ENCODE results near the gene MGAT4D.
A peak's percentile ranks its signal among the peaks of the same experiment; 100 is the strongest.
"Not testable (repeated sequence)": the region's sequence is repeated elsewhere in the genome, so short reads cannot be mapped to it uniquely, and the experiment has no call there.

The MGAT4D gene

DNA sequence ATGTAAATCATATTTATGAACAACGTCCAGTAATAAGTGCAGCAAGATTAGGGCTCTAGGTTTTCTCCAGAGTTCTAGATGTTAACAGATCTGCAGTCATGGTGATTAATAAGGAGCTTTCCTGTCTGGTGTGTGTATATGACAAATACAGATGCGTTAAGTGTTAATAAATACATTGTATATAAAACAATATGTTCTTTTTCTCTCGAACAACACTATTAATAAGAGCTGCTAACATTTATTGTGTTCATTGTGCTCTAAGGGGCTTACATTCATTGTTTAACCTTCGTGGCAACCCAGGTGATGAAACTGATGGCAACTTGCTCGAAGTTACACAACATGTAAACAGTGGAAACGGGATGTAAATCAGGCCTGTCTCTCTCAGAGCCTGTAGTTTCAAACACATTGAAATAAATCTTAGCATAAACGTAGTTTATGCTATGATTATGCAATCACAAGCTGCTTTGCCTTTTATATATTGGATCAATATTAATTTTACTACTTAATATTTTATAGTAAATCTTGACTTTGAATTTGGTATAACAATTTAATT is 70.1 kb downstream of the MGAT4D start:
- DNase-seq: peak; percentile 25

- peak; percentile 56 for DNase-seq
Measured at GRCh38 chr4:140427106-140427918, 70.8 kb downstream of the MGAT4D start, which contains the start of gene CLGN. Gene CLGN, minus strand, starts transcription at chr4:140427648. Its CDS starts 14,570 bp downstream, at chr4:140413078.

DNA sequence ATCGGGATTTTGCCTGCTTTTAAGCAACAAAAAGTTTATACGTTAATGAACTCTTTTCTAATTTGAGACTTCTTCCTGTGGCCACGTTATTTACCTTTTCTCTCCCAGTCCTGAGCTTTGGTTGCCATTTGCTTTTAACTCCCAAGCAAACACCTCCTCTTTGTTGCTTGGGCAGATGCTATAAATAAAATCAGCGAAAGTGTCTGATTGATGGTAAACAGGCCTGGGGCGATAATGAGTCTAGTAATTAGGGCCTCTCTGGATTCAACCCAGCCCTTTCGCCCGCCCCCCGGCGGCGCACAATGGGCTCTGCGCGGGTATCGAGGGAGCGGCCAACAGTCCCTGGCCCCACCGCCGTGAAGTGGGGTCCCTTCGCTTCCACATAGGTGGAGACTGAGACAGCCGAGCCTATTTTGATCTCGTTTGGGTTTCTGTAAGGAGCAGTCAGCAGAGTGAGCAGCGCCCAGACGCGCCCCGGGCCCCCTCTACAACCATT is 71.4 kb downstream of the MGAT4D start:
- no peak for DNase-seq

GRCh38 chr4:140423106-140423505 is 75.0 kb downstream of the MGAT4D start:
- DNase-seq: no peak

- not testable (repeated sequence) for DNase-seq
Measured at GRCh38 chr4:140413130-140413969, 84.7 kb downstream of the MGAT4D start.

DNA sequence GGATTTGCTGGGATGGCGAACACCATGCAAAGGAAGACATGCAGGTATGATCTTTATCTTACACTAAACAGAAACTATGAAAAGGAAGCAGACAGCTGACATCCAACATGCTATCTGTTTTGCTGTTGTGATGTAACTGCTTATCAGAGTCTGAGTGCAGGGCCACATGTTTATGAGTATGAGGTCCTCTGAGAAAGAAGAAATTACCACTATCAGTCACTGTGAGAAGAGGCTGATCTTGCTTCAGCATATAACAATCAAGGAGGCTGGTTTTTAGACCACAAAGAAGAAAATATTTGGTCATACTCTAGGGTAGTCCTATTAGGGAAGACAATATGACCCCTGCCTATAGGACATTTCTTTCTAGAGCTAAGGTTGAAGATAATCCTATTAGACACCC is 89.1 kb downstream of the MGAT4D start:
- no peak for DNase-seq

GRCh38 chr4:140406292-140406691 is 91.8 kb downstream of the MGAT4D start:
- DNase-seq: no peak

DNA sequence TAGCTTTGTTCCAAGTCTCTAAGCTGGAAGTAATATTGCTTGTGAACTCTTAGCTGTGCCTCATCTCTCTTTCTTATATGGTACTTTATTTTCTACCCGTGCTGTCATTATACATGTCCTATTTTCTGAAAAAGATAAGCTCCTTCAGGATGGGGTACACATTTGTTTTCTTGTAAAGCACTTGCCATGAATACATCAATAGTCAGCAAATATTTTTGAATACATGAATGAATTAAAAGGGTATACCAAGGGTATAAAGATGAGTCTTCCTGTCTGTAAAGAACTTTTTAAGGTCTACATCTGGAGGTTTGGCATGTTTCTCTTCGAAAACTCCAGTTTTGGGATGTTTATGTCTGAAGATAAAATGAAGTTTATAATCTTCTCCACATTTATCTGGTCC is 98.0 kb downstream of the MGAT4D start:
- DNase-seq: no peak

GRCh38 chr4:140395668-140396067 is 102.4 kb downstream of the MGAT4D start:
- DNase-seq: no peak

Data from suppressor macrophage treated with lipopolysaccharide for 4 hours (primary cell).